Fibroblast of mammary gland (primary cell): ENCODE data around the gene DAZAP2.
A peak's percentile ranks its signal among the peaks of the same experiment; 100 is the strongest.
"Not testable (repeated sequence)": the region's sequence is repeated elsewhere in the genome, so short reads cannot be mapped to it uniquely, and the experiment has no call there.

ENCODE experiments used
- DNase-seq: peaks from one replicate; pipeline ENCODE4 v3.0.0-alpha.2; 2010; ENCODE audit warnings: low read depth
- H3K4me3 ChIP-seq: 2 replicates; pipeline ENCODE4 v1.5.1; 2011; ENCODE audit warnings: low read depth, mild to moderate bottlenecking, low read length, moderate library complexity; ENCODE audit not compliant: control insufficient read depth
- CTCF ChIP-seq: conservative IDR thresholded peaks from 2 replicates; pipeline ENCODE4 v1.5.1; 2011; ENCODE audit warnings: low read depth, low read length, inconsistent platforms; ENCODE audit not compliant: control insufficient read depth, insufficient read depth

DAZAP2 gene

GRCh38 chr12:51216642-51217041, 22.0 kb upstream of the DAZAP2 start:
- H3K4me3 ChIP-seq = peak overlapping the region; percentile 73
- DNase-seq = no peak
- no peak for TF ChIP-seq CTCF

GRCh38 chr12:51217133-51217967, 21.3 kb upstream of the DAZAP2 start:
- peak; percentile 16 for TF ChIP-seq CTCF
- DNase-seq = peak; percentile 15
- peak overlapping the region; percentile 73 for H3K4me3 ChIP-seq

- H3K4me3 ChIP-seq = peak within 1 kb of the TSS; percentile 73
- peak; percentile 40 for TF ChIP-seq CTCF
- peak; percentile 72 for DNase-seq
These were observed 20.5 kb upstream of the DAZAP2 start, which contains the start of gene POU6F1 for GRCh38 chr12:51217968-51218606. Gene POU6F1, minus strand, starts transcription at chr12:51218062. Its CDS starts 11,226 bp downstream, at chr12:51206836.

- H3K4me3 ChIP-seq = peak overlapping the region; percentile 73
- no peak for DNase-seq
- no peak for TF ChIP-seq CTCF
These were observed 19.9 kb upstream of the DAZAP2 start for GRCh38 chr12:51218607-51219161.

- DNase-seq = no peak
- no peak overlapping the region for H3K4me3 ChIP-seq
- TF ChIP-seq CTCF = no peak
These were observed 19.3 kb upstream of the DAZAP2 start for GRCh38 chr12:51219322-51219721.

- not testable (repeated sequence) for H3K4me3 ChIP-seq, DNase-seq
These were observed 18.8 kb upstream of the DAZAP2 start for GRCh38 chr12:51219857-51220256.

GRCh38 chr12:51222461-51222860, 16.2 kb upstream of the DAZAP2 start:
- no peak for DNase-seq
- no peak for TF ChIP-seq CTCF
- no peak overlapping the region for H3K4me3 ChIP-seq
